Ramos (cell line): ENCODE data around the gene CHCHD1.
"Not testable (repeated sequence)": the region's sequence is repeated elsewhere in the genome, so short reads cannot be mapped to it uniquely, and the experiment has no call there.

Experiments
- in situ Hi-C: fragments of 300-500 bp; cut with MboI; formaldehyde crosslinking; loops from one replicate; pipeline ENCODE4 v1.14.3; 2022; ENCODE audit warnings: low sequenced_read_pairs; ENCODE audit not compliant: unreplicated experiment

Gene CHCHD1

DNA sequence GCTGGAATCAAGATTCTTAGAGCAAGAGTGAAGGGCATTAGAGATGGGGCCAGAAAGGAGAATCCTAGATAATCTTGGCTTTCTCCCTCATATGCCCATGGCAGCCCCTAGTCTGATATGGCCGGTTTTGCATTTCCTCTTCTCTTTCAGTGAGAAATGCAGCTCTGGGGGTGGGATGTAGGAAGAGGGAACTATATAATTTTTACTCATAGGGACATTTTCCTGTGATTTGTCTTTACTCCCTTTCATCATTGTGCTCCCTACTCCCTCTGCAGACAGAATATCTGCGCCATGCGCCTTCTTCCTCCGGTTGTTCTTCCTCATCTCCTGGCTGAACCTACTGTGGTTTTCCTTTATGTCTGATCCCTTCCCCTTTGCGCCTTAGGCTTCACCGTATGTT is 16.8 kb upstream of the CHCHD1 start:
- in situ Hi-C loops: no loop called here

DNA sequence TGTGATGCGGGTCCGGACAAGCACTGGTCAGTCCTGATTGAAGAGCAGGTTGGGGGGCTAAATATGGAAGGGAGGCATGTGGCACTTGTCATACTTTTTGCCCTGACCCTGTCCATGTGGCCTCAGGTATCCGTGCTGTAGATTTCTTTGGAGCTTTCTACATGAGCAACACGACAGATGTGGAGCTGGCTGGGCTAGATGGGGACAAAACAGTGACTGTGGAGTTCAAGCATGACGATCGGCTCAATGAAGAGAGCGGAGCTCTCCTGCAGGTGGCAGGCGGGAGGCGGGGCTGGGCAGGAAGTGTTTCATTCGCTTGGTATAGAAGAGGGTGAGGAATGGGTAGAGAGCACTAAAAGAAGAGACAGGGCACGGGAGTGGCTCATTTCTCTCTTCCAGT is 13.0 kb upstream of the CHCHD1 start:
- in situ Hi-C loops: no loop called here

DNA sequence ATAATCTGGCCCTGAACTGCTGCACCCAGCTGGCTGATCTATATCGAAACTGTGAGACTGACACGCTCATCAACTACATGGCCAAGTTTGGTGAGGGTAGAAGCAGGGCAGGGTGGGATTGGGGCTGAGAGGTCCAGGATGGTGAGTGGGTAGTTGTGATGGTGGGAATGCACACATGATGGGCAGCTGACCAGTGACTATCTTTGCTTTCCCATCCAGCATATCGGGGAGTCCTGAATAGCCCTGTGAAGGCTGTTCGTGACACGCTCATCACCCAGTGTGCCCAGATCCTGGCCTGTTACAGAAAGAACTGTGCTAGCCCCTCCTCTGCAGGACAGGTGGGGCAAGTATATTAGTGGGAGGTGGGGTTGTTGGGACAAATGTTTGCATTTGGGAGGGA is 12.5 kb upstream of the CHCHD1 start:
- in situ Hi-C loops: no loop called here

DNA sequence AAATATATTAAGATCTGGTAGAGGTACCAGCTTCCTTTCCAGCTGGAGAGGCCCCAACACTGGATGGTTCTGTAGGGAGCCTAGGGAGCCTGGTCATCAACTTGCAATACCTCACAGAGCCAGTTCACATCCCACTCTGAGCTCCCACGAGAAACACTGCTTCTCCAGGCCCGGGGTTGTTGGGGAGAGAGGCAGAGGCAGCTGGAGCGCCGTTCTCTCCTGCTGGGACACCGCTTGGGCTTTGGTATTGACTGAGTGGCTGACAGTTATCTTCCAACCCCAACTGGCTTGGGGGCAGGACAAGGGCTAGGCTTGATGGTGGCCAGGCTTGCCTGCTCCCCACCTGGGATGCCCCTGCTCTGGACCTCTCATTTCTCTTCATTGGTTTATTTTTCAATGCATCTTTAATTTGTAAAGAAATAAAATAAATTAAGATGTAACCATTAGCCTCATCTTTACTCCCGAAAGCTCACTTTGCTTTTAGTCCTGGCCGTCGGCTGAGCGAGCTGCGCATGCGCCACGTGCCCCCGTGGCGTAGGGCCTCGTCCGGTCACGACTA is 10.0 kb upstream of the CHCHD1 start:
- in situ Hi-C loops: no loop called here

DNA sequence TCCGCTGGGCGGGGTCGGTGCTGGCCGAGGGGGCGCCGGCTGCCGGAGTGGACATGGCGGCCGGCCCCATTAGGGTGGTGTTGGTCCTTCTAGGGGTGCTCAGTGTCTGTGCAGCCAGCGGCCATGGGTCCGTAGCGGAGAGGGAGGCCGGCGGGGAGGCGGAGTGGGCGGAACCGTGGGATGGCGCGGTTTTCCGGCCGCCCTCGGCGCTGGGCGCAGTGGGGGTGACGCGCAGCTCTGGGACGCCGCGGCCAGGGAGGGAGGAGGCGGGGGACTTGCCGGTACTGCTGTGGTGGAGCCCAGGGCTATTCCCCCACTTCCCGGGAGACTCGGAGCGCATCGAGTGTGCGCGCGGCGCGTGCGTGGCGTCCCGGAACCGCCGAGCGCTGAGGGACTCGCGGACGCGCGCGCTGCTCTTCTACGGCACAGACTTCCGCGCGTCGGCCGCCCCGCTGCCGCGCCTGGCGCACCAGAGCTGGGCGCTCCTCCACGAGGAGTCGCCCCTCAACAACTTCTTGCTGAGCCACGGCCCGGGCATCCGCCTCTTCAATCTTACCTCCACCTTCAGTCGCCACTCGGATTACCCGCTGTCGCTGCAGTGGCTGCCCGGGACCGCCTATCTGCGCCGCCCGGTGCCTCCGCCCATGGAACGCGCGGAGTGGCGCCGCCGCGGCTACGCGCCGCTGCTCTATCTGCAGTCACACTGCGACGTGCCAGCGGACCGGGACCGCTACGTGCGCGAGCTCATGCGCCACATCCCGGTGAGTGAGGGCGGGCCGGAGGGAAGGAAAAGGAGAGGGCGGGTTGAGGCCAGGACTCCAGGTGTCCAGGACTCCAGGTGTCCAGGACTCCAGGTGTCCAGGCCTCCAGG is 9.3 kb upstream of the CHCHD1 start:
- in situ Hi-C loops: no loop called here

DNA sequence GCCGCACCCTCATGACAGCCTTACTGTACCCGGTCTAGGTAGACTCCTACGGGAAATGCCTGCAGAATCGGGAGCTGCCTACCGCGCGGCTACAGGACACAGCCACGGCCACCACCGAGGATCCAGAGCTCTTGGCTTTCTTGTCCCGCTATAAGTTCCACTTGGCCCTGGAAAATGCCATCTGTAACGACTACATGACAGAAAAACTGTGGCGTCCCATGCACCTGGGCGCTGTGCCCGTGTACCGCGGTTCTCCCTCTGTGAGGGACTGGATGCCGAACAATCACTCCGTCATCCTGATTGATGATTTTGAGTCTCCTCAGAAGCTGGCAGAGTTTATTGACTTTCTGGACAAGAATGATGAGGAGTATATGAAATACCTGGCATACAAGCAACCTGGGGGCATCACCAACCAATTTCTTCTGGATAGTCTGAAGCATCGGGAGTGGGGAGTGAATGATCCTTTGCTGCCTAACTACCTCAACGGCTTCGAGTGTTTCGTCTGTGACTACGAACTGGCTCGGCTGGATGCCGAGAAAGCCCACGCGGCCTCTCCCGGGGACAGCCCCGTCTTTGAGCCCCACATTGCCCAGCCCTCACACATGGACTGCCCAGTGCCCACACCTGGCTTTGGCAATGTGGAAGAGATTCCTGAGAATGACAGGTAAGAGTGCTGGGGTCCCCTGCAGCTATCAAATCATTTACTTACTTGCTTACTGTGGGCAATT is 8.5 kb upstream of the CHCHD1 start:
- in situ Hi-C loops: no loop called here

DNA sequence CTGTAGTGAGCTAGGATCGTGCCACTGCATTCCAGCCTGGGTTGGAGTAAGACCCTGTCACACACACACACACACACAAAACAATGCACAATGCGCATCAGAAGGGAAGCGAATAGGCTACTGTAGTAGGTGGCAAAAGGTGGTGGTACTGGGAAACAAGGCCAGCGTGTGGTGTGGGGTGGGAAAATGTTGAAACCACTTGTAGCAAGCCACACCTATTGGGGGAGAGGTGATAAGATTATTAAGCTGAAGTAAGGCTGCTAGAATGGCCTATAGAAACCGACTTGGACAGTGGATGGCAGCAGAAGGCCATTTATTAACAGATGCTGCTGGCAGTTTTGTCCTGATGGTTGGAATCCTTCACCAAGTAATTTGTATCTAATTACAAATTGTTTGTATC is 7.2 kb upstream of the CHCHD1 start:
- in situ Hi-C loops: no loop called here

DNA sequence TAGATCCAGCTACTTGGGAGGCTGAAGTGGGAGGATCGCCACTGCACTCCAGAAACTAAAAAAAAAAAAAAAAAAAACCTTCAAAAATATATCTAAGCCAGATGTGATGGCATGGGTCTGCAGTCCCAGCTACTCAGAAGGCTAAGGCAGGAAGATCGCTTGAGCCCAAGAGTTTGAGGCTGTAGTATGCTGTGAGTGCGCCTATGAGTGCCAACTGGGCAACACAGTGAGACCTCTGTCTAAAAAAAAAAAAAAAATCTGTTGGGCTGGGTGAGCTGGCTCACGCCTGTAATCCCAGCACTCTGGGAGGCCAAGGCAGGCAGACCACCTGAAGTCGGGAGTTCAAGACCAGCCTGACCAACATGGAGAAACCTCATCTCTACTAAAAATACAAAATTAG is 2.8 kb upstream of the CHCHD1 start:
- in situ Hi-C loops: no loop called here

DNA sequence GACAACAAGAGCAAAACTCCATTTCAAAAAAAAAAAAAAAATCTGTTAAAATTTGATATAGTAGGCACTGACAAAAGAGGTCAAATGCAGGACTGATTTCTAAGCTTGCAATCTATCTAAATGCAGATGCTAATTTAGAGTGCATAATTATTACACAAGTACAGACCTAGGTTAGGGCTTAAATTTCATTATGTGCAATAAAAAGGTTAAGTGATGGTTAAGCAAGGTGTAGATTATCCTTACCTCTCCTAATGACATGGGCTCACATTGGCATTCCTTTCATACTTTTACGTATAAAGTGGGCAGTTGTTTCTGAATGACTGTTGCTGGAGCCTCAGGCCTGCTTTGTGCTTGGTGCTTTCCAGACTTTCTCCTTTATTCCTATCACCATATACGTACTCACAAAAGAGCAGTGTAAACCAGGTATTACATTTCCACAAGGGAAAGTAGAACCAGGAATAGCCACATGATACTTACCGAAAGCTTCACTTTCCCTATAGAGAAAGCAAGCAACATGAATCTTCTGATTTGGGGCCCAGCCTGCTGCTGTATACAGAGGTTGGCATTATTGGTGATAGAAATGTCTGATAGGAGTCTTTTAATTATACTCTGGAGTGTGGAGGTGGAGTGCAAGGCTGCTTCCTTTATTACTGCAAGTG is 2.2 kb upstream of the CHCHD1 start:
- in situ Hi-C loops: no loop called here

DNA sequence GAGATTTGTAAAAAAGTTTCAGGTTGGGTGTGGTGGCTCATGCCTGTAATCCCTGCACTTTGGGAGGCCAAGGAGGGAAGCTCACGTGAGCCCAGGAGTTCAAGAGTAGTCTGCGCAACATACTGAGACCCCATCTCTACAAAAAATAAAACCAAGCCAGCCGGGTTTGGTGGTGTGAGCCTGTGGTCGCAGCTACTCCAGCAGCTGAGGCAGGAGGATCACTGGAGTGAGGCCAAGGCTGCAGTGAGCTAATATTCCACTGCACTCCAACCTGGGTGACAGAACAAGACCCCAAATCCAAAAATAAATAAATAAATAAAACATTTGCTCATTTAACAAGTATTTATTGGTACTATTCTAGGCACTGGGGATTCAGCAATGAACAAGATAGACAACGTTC is 1.5 kb upstream of the CHCHD1 start:
- in situ Hi-C loops: no loop called here

DNA sequence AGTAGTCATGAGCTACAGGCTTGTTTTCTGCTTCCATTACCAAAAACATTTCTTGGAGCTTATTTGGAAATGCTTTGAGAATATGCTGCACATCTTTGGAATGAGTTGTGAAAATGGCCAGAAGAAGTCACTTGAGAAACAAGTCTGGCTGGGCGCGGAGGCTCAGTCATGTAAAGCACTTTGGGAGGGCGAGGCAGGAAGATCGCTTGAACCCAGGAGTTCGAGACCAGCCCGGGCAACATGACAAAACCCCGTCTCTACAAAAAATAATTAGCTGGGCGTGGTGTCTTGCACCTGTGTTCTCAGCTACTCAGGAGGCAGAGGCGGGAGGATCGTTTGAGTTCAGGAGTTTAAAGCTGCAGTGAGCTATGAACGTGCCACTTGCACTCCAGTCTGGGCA is 882 bp upstream of the CHCHD1 start:
- in situ Hi-C loops: no loop called here

DNA sequence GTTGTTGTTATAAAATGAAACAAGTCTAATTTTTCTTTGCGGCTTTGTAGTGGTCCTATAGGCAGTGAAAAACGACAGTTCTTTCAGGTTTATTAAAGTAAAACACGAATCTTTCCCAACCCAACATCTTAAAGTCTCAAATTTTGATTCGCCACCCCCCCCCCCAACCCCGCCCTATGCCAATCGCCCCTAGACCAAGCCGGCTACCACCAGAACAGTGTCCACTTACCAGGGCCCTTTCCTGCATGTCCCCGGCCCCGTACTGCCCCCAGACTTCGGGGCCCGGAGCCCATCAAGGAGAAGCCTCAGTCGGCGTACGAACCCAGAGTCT is 335 bp upstream of the CHCHD1 start:
- in situ Hi-C loops: no loop called here

DNA sequence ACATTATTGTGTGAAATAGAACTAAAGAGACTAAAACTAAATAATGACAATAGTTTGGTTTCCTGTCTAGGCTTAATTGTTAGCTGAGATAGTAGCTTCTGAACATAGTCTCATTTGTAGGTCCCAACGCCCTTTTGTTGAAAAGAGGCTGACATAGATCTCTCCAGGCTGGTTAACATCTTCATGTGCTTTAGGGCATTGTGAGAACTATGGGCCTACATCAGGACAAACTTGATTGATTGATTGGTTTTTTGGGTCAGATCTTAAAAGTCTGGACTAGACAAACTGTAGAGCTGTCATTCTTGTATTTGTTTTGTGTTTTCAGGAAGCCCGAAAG is 869 bp downstream of the CHCHD1 start:
- in situ Hi-C loops: no loop called here

DNA sequence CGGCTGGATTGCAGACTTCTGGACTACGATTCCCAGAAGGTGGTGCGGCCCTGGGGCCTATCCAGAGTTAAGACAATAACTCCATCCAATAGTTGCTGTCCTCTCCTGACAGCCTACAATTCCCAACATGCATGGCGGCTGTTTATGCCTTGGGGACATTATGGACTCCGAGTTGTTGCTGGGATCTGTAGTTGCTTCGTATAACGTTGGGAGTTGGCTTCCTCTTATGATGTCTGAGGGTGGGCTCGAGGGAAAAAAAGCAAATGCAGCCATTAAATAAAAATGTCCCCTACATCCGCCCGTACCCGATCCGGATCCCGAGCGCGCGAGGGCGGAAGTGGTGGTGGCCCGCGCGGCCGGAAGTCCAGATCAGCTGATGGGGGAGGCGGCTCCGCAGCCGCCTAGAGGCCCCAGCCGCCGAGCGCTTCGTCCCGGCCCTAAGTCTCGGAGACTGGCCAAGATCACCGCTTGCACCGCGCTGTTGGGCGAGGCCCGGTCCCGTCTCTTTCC is 3.4 kb downstream of the CHCHD1 start, which contains the start of gene ZSWIM8:
ZSWIM8 (plus strand) TSS at position 396 of the 510 bp plus-strand sequence. CDS start 273 bp downstream, outside the sequence.
- in situ Hi-C loops: no loop called here

DNA sequence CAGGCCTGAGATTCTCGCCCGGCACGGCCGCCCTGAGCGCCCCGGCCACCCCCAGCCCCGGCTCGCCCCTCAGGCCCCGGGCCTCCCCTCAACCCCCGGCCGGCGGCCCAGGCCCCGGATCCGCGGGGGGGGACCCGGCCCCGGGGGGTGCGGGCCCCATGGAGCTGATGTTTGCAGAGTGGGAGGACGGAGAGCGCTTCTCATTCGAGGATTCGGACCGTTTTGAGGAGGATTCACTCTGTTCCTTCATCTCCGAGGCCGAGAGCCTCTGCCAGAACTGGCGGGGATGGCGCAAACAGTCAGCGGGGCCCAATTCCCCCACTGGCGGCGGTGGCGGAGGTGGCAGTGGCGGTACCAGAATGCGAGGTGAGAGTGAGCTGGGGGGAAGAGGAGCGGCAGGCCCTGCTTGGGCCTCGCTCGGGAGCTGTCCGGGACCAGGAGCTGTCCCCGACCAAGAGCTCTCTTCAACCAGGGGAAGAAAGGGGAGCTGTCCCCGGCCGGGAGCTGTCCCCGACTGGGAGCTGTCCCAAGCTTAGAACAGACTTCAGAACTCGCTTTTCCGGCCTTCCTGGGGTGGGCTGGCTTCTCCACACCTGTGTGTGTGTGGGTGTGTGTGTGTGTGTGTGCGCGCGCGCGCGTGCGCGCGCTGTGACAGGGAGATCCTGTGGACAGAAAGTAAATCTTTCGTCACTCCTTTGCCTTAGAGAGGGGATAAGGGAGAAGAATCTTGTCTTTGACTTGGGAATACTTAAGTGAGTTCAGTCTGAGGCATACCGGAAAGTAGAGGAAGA is 4.1 kb downstream of the CHCHD1 start:
- in situ Hi-C loops: no loop called here

DNA sequence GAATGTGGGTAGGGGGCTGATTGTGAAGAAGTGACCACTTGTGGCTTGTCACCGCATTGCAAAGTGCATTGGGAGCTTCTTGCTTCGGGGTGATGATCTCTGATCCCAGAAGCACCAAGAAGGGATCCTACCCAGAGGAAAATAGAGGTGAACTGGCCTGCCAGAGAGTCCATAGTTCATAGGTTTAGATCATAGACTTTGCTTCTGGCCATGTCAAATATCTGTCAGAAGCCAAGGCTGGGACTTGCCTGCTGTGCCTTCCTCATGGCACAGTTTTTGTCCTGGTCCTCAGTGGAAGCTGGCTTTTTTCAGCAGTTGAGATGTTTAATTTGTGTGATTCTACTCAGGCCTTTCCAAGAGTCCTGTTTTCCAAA is 4.7 kb downstream of the CHCHD1 start:
- in situ Hi-C loops: no loop called here

DNA sequence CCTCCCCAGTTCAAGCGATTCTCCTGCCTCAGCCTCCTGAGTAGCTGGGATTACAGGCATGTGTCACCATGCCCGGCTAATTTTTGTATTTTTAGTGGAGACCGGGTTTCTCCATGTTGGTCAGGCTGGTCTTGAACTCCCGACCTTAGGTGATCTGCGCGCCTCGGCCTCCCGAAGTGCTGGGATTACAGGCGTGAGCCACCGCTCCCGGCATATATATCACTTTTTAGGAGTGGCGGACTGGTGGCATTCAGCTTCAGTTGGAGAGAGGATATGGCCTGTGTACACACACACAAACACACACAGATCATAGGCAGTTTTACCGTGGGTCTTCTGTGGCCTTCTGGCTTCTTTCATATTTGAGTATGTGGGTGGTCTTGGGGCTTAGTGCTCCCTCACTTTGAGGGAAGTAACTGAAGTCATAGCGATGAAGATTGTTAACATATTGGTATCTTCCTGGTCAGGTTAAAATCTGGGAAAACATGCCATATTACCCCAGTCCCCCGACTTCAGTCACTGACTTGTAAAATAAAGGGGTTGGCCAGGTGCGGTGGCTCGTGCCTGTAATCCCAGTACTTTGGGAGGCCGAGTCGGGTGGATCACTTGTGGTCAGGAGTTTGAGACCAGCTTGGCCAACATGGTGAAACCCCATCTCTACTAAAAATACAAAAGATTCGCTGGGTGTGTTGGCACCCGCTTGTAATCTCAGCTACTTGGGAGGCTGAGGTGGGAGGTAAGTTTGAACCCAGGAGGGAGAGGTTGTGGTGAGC is 5.4 kb downstream of the CHCHD1 start:
- in situ Hi-C loops: not testable (repeated sequence)

DNA sequence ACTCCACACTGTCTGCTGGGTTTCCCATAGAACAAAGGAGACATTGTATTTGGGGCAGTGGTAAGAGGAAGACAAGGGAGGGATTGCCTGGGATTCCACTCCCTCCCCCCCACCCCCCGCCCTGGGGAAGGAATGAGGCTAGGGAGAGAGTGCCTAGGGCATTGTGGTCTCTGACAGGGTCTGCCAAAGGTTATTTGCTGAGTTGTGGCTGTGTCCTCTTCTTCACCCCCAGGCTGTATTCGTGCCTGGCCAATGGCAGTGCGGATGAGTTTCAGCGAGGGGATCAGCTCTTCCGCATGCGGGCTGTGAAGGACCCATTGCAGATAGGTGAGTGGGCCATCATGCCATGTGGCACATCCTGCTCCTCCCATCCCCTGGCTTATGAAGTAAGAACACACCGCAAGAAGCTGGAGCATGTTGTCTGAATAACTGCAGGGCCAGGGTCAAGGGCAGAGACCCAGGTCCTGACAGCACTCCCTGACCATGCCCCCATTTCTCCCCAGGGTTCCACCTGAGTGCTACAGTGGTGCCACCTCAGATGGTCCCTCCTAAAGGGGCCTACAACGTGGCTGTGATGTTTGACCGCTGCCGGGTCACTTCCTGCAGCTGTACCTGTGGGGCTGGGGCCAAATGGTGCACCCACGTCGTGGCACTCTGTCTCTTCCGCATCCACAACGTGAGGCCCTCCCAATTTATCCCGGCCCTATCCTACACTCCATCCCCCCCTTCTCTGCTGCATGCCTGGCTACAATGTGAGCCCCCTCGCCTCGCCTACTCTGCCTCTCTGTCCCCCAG is 7.2 kb downstream of the CHCHD1 start:
- in situ Hi-C loops: no loop called here

DNA sequence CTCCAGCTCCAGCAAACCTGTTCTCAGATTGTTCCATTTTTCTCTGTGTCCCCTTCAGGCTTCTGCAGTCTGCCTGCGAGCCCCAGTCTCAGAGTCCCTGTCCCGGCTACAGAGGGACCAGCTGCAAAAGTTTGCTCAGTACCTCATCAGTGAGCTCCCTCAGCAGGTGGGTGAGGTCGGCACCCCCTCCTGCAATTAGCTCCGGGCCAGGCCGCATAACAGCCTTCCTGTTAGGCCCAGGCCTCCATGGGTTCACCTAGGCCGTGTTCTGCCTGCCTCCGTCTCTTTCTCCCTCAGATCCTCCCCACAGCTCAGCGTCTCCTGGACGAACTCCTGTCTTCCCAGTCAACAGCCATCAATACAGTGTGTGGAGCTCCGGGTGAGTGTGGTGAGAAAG is 7.8 kb downstream of the CHCHD1 start:
- in situ Hi-C loops: no loop called here
